HG02970 (cell line): Measurements from ENCODE around the gene DBNDD2.

ENCODE experiments used
- ATAC-seq: cut with Tn5 transposase; IDR thresholded peaks from one replicate; pipeline ENCODE4 v1.9.1; 2021; ENCODE audit warnings: mild to moderate bottlenecking, moderate library complexity, moderate number of reproducible peaks; ENCODE audit not compliant: unreplicated experiment, low FRiP score

Gene DBNDD2, protein sequence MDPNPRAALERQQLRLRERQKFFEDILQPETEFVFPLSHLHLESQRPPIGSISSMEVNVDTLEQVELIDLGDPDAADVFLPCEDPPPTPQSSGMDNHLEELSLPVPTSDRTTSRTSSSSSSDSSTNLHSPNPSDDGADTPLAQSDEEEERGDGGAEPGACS

DNA sequence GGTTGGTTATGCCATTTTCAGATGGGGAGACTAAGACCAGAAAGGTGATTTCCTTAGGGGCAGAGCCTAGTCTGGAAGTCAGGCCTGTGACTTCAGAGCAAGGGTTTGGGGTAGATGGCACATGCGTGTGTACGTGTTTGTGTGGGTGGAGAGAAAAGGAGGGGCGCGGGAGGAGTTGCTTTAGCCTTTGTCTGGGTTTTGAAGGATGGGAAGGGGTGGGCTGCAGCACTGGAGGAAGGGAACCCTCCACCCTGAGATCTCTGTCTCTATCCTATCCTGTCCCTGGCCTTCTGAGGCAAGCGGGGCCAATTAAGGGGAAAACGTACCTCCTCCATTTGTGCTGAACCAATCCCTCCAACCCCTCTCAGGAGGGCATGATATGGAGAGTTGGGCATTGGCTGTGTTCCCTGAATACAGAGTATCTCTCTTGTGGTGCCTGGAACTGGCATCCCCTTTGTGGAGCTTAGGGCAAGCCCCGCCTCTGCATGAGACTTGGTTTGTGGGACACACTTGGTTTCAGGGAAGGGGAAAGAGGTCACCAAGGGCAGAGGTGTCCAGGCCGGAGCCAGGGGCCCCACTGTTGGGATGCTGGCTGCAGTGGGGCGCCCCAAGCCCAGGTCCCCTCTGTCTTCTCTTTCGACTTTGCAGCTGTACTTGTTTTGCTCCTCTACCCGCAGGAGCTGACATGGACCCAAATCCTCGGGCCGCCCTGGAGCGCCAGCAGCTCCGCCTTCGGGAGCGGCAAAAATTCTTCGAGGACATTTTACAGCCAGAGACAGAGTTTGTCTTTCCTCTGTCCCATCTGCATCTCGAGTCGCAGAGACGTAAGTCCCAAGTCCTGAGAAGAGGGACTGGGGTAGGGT, at the start of gene DBNDD2:
Gene DBNDD2 (plus strand): TSS at position 507 of the 863 bp plus-strand sequence. CDS start 179 bp downstream, at position 686.
- no peak for ATAC-seq

DNA sequence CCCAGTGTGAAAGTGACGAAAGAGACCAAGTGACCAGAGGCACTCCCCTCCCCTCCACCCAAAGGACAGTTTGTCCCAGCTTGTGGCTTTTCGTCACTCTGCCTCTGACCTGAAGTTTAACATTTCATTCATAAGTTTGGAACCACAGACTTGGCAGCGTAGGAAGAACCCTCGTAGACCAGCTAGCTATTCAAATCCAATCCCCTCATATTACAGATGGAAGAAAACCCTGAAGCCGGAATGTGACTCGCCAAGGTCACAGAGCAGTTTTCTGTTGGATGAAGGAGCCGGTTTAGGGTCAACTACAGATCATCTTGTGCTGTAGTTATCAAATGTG, 49.1 kb upstream of the DBNDD2 start:
- ATAC-seq, result no peak

DNA sequence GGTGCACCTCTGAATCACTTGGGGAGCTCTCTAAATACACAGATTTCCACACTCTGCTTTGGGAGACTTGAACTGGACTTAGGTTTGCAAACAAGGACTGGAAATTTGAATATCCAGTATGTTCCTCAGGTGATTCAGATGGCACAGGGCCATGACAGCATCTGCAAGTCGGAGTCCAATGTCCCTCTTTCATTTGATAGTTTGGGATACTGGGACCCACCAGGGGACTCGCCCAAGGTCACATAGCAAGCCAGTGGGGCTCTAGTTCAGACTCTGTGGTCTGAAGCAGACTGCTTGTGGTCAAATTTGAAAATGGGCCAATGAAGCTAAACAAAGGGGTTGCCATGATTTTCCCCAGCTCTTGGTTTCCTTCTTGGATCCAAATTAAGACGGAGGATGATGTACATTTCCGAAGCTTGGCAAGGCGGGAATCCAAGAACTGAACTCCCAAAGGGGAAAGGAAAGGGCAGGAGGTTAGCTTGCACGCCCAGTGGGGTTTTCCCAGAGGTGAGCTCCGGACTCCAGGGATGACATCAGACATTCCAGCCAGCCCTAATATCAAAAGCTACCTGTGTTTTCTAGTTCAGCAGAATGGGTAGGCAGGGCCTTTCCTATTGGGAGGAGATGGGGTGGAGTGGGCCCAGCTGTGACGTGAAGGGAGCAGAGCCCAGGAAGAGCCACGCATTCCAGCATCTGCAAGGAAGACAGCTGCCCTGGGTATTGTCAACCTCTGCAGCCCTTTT, 48.5 kb upstream of the DBNDD2 start:
- ATAC-seq, result no peak

DNA sequence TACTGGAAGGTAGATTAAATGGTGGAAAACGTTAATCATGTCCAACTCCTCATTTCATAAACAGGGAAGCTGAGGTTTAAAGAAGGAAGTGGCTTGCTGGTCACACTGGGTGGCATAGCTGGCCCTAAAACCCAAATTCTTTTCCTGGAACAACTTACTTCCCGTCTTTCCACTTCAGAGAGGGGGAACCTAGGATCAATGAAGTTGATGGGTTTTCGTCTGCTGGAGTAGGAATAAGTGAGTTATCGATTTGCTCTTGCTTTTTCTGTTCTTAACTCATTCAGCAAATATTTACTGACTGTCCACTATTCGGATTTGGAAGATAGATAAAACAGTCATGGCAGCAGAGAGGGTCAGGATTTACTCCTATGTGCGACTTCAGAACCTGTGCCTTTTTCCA, 46.3 kb upstream of the DBNDD2 start:
- ATAC-seq, result no peak

DNA sequence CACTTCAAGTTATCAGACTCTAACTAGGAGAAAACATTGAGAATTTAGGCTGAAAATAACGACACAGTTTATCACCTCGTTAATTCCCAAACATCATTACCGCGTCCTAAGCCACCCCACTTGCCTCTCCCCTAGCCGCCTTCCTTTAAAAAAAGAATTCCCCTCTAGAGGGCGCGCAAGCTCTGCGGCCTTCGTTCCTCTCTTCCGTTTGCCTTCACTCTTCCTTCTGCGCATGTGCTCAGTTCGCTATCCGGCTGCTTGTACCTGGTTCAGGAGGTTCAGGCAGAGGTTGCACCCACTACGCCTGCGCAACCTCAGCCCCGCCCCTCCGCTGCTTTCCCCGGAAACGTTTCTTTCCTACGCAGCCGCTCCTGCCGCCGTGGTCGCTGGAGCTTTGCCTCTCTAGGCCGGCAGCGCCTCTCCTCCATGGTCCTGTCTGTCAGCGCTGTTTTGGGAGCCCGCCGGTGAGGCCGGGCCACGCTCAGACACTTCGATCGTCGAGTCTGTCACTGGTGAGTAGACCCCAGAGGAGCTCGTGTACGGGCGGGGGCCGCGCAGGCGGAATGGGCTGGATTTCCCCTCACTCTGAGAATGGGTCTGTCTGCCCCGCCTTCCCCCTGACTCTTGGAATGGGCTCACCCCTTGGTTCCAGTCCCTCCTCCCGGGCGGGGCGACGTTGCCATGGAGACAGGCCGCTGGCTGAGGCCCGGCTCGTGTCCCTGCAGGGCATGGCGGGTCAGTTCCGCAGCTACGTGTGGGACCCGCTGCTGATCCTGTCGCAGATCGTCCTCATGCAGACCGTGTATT, 45.1 kb upstream of the DBNDD2 start, which contains the start of gene SYS1:
Gene SYS1 (plus strand): TSS at position 353 of the 807 bp plus-strand sequence. CDS start 376 bp downstream, at position 729.
- ATAC-seq, result peak; percentile 89

DNA sequence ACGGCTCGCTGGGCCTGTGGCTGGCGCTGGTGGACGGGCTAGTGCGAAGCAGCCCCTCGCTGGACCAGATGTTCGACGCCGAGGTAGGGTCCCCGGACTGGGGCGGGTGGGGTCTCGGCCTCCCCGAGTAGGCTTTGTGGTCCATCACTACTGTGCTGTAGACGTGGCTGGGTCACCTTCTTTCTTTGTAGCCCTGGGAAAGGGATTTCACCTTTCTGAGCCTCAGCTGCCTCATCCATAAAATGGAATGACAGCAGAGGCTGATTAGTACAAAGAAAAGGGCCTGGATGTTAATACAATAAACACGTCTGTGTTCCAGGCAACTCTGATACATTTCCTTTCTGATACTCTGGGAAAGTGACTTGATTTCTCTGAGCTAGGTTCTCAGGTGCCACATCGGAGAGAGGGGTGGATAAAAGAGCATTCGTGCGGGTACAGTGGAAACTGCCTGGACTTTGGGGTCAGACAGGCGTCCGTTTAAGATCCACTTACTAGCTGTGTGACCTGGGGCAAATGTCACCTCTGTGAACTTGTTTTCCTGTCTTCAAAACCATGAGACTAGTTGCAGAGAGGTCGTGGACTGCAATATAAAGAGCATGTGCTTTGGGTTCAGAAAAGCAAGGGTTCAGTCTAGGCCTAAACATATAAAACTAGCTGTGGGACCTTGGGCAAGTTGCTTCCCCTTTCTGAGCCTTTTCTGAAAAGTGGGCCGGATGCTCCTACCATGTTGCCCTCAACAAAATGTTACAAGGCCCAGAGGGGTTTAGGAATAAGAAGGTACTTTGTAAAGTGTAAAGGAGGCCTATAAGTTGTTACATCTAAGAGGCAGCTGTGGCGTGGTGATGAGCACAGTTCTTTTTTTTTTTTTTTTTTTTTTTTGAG, 44.2 kb upstream of the DBNDD2 start:
- ATAC-seq, result no peak

DNA sequence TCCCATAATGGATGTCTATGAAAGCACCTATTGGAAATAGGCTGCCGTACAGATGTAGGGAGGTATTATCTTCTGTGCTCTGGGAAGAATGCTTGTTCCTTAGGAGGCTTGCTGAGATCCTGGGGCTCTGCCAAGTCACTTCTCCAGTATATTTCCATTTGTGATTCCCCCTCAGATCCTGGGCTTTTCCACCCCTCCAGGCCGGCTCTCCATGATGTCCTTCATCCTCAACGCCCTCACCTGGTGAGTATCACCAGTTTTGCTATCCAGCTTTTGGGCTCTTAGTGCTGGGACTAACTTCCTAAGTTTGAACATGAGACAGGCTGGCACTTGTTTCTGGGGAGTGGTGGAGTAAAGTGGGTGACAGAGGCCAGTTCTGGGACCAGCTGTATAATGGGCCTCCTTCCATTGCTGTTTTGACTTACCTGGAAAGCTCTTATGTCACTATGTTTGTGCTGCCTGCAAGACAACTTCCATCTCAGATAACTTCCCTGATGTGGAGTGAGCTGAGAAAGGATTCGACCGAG, 42.6 kb upstream of the DBNDD2 start:
- no peak for ATAC-seq

DNA sequence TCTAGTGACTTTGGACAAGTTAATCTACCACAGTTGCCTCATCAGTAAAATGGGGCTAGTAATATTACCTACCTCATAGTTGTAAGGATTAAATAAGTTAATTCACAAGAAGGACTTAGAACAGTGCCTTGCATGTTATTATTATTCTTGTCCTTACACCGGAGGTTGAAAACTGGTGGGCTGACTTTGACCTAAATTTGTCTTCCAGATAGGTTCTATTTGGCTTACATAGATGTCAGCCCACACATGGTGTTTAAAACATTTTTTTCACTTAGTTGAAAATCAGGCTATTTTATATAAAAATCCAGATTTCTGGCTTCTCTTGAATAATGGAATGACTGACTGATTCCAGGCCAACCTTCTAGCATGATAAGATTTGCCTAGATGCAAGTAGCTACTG, 41.9 kb upstream of the DBNDD2 start:
- ATAC-seq, result no peak

DNA sequence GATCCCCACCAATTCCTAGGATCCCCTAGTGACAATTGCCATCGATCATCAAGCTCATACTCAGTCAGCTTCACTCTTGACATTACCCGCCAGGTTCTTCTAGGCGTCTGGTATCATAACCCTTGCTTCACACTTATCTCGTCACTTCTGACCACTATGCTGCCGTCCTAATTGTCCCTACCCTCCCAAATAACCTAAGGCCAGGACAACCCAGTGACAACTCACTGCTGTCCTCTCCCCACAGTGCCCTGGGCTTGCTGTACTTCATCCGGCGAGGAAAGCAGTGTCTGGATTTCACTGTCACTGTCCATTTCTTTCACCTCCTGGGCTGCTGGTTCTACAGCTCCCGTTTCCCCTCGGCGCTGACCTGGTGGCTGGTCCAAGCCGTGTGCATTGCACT, 41.5 kb upstream of the DBNDD2 start:
- no peak for ATAC-seq

DNA sequence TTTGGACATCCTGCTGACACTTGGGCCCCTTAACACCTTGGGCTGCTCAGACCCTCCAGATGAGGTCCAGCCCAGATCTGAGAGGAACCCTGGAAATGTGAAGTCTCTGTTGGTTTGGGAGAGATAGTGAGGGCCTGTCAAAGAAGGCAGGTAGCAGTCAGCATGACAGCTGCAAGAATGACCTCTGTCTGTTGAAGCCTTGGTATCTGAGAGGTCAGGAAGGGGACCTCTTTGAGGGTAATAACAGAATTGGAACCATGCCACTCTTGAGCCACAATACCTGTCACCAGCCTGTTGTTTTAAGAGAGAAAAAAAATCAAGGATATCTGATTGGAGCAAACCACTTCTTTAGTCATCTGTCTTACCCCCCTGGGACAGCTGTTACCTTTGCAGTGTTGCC, 41.0 kb upstream of the DBNDD2 start:
- no peak for ATAC-seq

DNA sequence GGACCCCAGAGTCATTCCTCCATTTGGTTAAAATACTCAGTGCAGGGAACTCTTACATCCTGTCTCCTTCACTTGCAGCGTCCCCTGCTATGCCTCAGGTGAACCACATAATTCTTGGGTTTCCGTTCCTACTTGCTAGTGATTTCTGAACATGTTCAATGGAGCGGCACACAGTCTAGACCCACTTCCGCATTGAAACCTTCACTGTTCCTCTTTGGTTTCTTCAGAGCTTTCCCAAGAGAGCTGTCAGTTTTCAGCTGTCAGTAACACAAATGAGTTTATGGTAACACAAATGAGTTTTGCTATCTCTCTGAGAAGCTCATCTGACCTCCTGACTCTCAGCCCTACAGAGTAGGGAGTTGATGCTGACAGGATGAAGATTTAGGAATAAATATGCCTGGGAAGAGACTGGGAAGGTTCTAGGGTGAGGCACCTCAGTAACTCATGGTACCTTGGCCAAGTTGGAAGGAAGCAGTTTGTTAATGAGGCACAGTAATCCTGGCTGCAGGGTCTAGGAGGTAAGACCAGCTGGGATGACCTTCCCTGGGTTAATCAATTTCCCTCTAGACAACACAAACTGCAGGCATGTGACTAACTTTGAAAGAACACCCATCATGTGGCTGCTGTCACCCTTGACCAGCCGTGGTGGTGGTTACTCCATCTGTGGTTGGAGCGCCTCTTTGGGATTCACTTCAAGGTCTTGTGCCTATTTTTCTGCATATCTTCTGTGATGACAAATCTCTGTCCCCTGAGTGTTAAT, 39.7 kb upstream of the DBNDD2 start:
- ATAC-seq, result peak; percentile 75

DNA sequence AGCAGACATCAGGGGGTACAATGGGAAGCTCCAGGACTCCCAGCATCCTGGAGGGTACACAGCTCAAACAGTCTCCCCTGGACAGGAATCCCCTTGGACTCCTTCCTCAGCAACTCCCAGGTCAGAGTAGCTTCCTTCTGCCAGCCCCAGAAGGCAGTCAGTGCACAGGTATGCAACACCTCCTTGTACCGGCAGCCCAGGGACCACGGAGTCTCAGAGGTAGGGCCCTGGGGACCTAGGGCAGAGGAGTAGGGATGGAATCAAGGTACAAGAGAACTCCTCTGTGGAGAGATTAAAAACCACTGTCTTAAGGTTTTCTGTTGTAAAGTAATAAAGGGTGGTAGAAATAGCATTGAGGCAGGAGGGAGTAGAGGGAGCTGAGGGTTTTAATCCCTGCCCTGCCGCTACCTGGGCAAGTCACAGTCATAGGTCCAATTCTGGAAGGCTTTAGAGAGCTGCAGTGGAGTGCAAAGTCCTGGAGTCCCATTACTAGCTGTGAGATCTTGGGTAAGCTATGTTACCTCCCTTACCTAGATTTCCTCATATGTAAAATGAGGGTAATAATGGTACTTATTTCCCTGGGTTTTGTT, 37.4 kb upstream of the DBNDD2 start:
- ATAC-seq, result no peak

DNA sequence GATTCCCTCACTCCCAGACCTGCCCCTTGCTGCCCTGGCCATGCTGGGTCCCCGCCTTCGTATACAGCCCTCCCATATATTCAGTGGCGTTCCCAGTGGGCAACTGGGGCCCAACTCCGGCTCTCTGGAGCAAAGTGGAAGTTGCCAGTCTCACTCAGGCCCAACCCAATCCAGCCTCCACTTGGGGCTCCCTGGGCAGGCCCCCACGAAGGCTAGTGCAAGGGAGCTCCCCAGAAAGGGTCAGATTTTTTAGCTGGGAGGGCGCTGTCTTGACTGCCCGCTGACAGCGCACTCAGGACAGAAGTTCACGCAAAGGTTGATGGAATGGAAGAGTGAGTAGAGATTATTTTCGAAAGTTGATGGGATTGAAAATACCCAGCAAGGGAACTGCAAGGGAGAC, 35.8 kb upstream of the DBNDD2 start:
- no peak for ATAC-seq

DNA sequence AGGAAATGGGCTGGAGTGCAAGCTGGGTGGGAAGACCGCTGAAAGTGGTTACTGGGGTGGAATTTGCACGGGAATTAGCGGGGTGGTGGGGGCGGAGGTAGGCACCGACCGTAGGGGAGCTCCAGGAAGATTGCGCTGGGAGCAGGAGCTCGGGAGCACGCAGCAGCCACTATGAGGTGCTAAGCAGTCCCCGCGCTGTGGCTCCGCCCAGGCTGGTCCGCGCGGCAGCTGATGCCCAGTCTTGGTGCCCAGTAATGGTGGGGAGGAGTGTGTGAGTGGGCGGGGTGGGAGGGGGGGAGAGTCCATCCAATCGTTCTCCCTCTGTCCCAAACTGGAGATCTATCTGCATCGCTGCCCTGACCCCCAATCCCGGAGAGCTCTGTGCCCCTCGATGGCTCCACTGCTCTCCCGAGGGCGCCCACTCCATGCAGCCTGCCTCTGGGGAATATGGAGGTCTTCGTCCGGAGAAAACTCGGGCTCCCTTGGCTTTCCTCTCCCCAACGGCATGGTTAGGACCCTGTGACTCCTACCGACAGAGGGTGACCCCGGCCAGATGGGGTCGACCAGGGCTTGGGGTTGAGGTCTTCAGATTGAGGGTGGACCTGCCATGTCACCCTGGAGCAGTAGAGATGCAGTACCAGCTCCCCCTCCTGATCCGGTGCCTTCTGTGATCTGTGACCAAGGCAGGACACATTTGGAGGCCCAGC, 35.3 kb upstream of the DBNDD2 start:
- ATAC-seq, result no peak

DNA sequence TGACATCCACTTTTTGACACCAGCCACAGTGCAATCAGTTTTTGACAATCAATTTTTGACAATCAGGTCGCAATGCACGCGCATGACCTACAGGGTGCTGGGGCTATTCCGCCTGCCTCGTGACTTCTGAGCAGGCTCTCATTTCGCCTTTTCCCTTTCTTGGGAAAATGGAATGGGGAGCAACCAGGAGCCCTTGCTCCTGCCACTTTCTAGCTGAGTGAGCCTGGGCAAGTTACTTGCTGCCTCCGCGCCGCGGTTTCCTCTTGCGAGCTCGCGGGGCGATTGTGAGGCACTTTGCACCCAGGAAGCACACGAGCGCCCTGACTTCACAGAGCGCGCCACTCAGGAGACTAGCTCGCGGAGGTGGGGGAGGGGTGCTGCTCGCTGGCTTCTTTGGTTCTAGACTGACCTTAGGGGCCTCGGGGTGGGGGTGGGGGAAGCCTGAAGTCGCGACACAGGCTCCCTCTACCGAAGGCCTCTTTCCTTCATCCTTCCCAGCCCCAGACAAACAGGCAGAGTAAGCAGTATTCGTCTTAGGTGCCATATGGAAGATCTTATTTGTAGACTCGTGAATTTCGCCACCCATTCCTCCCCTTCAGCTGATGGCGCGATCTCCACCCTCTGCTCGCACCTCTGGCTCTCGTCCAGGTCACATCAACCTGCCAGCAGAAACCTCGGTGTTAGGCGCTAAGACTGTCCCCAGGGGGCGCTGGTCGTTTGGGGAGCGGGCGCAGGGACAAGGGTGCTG, 34.6 kb upstream of the DBNDD2 start:
- ATAC-seq, result no peak

DNA sequence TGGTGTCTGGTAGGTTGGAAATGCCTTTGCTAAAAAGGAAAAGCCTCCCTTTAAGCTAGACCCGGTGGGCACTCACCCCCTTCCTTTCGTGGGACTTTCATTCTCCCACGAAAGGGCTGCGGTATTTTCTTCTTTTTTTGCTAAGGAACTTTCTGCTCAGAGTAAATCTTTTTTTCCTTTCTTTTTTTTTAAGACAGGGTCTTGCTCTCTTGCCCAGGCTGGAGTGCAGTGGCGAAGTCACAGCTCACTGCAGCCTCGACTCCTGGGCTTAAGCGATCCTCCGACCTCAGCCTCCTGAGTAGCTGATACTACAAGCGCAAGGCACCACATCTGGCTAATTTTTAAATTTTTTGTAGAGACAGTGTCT, 34.0 kb upstream of the DBNDD2 start:
- ATAC-seq, result no peak

DNA sequence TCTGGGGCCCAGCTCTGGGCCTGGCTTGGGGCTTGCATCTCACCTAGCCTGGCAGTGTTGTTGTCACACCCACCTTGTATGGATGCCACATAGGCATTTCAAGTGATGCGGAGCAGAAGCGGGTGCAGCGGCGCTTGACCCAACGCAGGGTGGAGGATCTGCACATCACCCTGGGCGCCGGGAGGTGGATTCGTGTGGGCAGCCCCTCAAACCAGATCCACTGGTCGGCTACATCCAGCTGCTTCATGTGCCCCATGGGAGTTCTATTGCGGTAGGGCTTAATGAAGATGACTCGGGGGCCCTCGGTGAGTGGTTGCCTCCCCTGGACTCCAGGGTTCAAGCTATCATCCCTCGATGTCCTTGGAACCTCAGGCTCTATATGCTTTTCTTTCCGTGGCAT, 33.1 kb upstream of the DBNDD2 start:
- ATAC-seq, result no peak
